Kidney (tissue), 22 donors: ENCODE data around the gene BRD1. TPM values are rescaled to one million over a fixed set of nuclear protein-coding genes. Genes with fewer than 3 reads are reported as not detected.

ENCODE experiments used
- DNase-seq, 5 donors: peaks; one replicate each; pipeline ENCODE4 v3.0.0-alpha.2; 2013 to 2020
- FAIRE-seq: peaks from 2 replicates; lab custom pipeline; 2012; peaks lifted over from hg19 to GRCh38; lab: Jason Lieb, UNC
- H3K27ac ChIP-seq, 2 donors: one replicate each; pipeline ENCODE4 v1.7.0; 2013; ENCODE audit warnings: low read depth in 2 of 2, low read length in 2 of 2, inconsistent platforms in 1 of 2
- H3K27me3 ChIP-seq: one replicate; pipeline ENCODE4 v1.7.1; 2013; ENCODE audit warnings: low read length, inconsistent platforms; ENCODE audit not compliant: control insufficient read depth, insufficient read depth
- H3K36me3 ChIP-seq, 3 donors: one replicate each; pipeline versions ENCODE4 v1.7.0 to v1.7.1; 2013; ENCODE audit warnings: low read length in 3 of 3, control low read depth in 1 of 3, inconsistent platforms in 1 of 3; ENCODE audit not compliant: insufficient read depth in 3 of 3, control insufficient read depth in 2 of 3
- H3K4me1 ChIP-seq, 3 donors: one replicate each; pipeline versions ENCODE4 v1.7.0 to v1.7.1; 2013; ENCODE audit warnings: low read length in 3 of 3, inconsistent platforms in 1 of 3, low read depth in 1 of 3; ENCODE audit not compliant: control insufficient read depth in 2 of 3, insufficient read depth in 2 of 3
- H3K4me3 ChIP-seq, 3 donors: one replicate each; pipeline versions ENCODE4 v1.7.0 to v1.8.1; 2013; ENCODE audit warnings: low read length in 3 of 3, control low read depth in 1 of 3, inconsistent platforms in 1 of 3
- H3K9ac ChIP-seq, 3 donors: one replicate each; pipeline versions ENCODE4 v1.7.0 to v1.7.1; 2013; ENCODE audit warnings: low read length in 3 of 3, control low read depth in 1 of 3, inconsistent platforms in 1 of 3
- H3K9me3 ChIP-seq, 3 donors: one replicate each; pipeline versions ENCODE4 v1.7.0 to v1.7.1; 2013; ENCODE audit warnings: low read length in 3 of 3, control low read depth in 1 of 3, inconsistent platforms in 1 of 3; ENCODE audit not compliant: control insufficient read depth in 2 of 3, insufficient read depth in 1 of 3
- intact Hi-C: fragments of 100-400 bp; cut with DNase I; formaldehyde crosslinking; loops from one replicate; pipeline ENCODE4 v1.11.1; 2022
- long read RNA-seq, 10 donors: library from polyadenylated mRNA in 1 of 10; unstranded in 1 of 10; transcript quantifications; one replicate each; pipeline ENCODE4 v2.0.0 and lab custom pipeline, GENCODE V29; 2021 to 2026
- polyA plus RNA-seq: library from polyadenylated mRNA; stranded (reverse); fragments of 350-450 nt; fragmentation: Illumina TruSeq; extraction: RNeasy Lipid Tissue Mini Kit (QIAGEN cat#74804); gene quantifications from one replicate; pipeline ENCODE4 v1.2.3, GENCODE V29; 2014; ENCODE audit warnings: low read depth, low replicate concordance; ENCODE audit not compliant: insufficient read depth
- total RNA-seq: library from RNA; stranded (reverse); fragmentation: NEBNext Ultra II Directional; extraction: Animal tissue kit (Norgen Biotek cat#: 25700); gene quantifications from one replicate; pipeline ENCODE4 v1.2.1, GENCODE V29; 2021
- TF ChIP-seq, protein P1 (sequence below): IDR thresholded peaks from 3 replicates; pipeline ENCODE4 v1.5.1; 2012; ENCODE audit warnings: mild to moderate bottlenecking, moderate library complexity, borderline replicate concordance; ENCODE audit not compliant: insufficient read depth; ENCODE audit errors: extremely low read depth
- donor health status: control.
- donor health status: control.
- donor health status: control.
- donor health status: control.
- donor health status: control.
- donor health status: DM: yes; HTN: yes; CAD: no.
- donor health status: Normal renal cell carcinoma (clear cell type).

BRD1 gene
- total RNA-seq (40.5 TPM), polyA plus RNA-seq (8.1 TPM)
- long read RNA-seq, donor 1, full-length matches to known transcripts, result 2 of 2 reads
- long read RNA-seq, donor 1, partial matches to known transcripts, result 0 of 2 reads
- long read RNA-seq, donor 1, other reads (novel, unspliced or antisense), result 0 of 2 reads
- long read RNA-seq, donor 2, partial matches to known transcripts, result 5 of 6 reads
- long read RNA-seq, donor 2, other reads (novel, unspliced or antisense), result 0 of 6 reads
- long read RNA-seq, donor 3, partial matches to known transcripts, result 5 of 5 reads
- long read RNA-seq, donor 3, other reads (novel, unspliced or antisense), result 0 of 5 reads
- long read RNA-seq, donor 4, result 0 reads
- long read RNA-seq, donor 5, result 0 reads
- long read RNA-seq, donor 6, result 0 reads
- long read RNA-seq, donor 7, partial matches to known transcripts, result 14 of 32 reads
- long read RNA-seq, donor 7, other reads (novel, unspliced or antisense), result 18 of 32 reads
- long read RNA-seq, donor 8, partial matches to known transcripts, result 7 of 7 reads
- long read RNA-seq, donor 8, other reads (novel, unspliced or antisense), result 0 of 7 reads
- long read RNA-seq, donor 9, result 0 reads
- long read RNA-seq, donor 10, full-length matches to known transcripts, result 1 of 1 reads
- long read RNA-seq, donor 10, partial matches to known transcripts, result 0 of 1 reads
- long read RNA-seq, donor 10, other reads (novel, unspliced or antisense), result 0 of 1 reads

DNA sequence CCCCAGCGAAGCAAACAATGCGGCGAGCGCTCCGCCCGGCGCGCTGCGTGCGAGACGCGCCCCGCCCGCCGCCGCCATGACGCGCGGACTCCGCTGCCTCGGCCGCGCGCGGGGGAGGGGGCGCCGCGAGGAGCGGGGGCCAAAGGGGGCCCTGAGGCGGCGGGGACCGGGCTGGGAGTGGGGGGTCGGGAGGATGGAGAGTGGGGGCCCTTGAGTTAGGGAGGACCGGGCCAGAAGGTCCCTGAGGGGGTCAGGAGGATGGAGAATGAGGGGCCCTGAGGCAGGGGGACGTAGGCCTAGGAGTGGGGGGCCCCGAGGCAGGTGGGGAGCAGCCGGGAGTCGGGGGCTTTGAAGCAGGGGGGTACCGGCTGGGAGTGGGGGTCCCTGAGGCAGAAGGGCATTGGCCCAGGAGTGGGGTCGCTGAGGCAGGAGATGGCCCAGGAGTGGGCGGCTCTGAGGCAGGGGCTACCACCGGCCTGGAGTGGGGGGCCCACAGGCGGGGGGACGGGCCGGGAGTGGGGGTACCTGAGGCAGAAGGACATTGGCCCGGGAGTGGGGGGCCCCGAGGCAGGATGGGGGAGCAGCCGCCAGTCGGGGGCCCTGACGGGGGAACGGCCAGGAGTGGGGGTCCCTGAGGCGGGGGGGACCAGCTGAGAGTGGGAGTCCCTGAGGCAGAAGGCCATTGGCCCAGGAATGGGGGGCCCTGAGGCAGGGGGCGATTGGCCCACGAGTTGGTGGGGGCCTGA lies at the start of gene BRD1:
Gene BRD1, minus strand, starts transcription at position 21 of the 746 bp plus-strand sequence. CDS start 3,556 bp downstream, outside the sequence.
- Histone ChIP-seq H3K4me1 (peaks cover 0 to 24% (median 9%) of the 10 kb centered on the region in 3 donors), H3K4me3 (peak within 1 kb of the TSS; percentile 36 to 72 (median 53)), H3K27me3 (no peaks in the 10 kb centered on the region), H3K27ac (peak within 1 kb of the TSS; percentile 55 to 63), H3K9ac (peak within 1 kb of the TSS in 2 of 3 donors; percentile 50 to 80), H3K9me3 (peaks cover 0 to 16% (median 0%) of the 10 kb centered on the region in 3 donors), H3K36me3 (peaks cover 4 to 17% (median 7%) of the 10 kb centered on the region in 3 donors)
- no peak for FAIRE-seq
- TF ChIP-seq, protein P1, sequence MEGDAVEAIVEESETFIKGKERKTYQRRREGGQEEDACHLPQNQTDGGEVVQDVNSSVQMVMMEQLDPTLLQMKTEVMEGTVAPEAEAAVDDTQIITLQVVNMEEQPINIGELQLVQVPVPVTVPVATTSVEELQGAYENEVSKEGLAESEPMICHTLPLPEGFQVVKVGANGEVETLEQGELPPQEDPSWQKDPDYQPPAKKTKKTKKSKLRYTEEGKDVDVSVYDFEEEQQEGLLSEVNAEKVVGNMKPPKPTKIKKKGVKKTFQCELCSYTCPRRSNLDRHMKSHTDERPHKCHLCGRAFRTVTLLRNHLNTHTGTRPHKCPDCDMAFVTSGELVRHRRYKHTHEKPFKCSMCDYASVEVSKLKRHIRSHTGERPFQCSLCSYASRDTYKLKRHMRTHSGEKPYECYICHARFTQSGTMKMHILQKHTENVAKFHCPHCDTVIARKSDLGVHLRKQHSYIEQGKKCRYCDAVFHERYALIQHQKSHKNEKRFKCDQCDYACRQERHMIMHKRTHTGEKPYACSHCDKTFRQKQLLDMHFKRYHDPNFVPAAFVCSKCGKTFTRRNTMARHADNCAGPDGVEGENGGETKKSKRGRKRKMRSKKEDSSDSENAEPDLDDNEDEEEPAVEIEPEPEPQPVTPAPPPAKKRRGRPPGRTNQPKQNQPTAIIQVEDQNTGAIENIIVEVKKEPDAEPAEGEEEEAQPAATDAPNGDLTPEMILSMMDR, result no peak
- intact Hi-C loops, result no loop called here
- peak; percentile 48 to 86 (median 79) for DNase-seq

DNA sequence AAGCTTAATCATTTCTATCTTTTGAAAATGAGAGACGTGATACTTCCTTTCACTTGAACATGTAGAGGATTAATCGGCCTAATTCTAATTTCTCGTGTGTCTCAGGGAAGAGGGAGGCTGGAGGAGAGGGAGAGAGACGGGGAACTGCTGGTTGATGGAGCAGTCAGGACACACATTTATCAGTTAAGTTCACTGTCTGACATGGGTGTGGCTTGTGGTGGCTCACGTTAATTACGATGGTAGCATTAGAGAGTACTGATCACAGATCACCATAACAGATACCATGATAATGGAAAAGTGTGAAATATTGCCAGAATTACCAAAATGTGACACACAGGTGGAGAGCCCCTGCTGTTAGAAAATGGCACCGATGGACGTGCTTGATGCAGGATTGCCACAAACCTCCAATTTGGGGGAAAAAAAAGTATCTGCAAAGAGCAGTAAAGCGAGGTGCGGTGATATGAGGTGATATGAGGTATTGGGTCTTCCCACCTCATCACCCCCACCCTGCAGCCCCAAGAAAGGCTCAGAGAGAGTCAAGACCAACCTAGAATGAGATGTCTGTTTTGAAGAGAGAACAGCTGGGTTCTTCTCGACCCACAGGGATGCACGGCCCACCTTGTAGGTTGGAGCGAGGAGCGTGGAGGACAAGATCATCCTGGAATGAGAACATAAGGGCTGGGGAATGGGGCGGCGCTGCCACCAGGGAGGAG lies 45.7 kb upstream of the BRD1 start:
- Histone ChIP-seq H3K4me3 (no peak overlapping the region), H3K4me1 (no peaks in the 10 kb centered on the region), H3K36me3 (peaks cover 0 to 3% (median 0%) of the 10 kb centered on the region in 3 donors), H3K27me3 (no peaks in the 10 kb centered on the region), H3K9me3 (peaks cover 0 to 12% (median 4%) of the 10 kb centered on the region in 3 donors), H3K9ac (no peak overlapping the region), H3K27ac (no peak overlapping the region)
- DNase-seq (no peak), FAIRE-seq (no peak)
- intact Hi-C loops, result no loop called here
- TF ChIP-seq, protein P1, result no peak

DNA sequence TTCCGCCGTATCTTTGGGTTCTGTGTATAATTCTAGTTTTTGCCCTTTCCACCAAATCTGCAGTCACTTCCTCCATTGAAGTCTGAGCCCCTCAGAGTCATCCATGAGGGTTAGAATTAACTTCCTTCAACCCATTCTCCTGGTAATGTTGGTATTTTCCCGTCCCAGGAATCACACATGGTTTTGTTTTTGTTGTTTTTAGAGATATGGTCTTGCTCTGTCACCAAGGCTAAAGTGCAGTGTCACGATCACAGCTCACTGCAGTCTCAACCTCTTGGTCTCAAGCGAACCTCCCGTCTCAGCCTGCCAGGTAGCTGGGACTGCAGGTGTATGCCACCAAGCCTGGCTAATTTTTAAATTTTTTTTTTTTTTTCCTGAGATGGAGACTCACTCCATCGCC lies 44.7 kb upstream of the BRD1 start:
- no peaks in the 10 kb centered on the region for H3K4me1 ChIP-seq
- TF ChIP-seq, protein P1, result no peak
- no peak overlapping the region for H3K4me3 ChIP-seq
- no peak for DNase-seq
- H3K9ac ChIP-seq, result no peak overlapping the region
- no peaks in the 10 kb centered on the region for H3K27me3 ChIP-seq
- intact Hi-C loops, result no loop called here
- peaks cover 0 to 3% (median 0%) of the 10 kb centered on the region in 3 donors for H3K36me3 ChIP-seq
- no peak for FAIRE-seq
- no peak overlapping the region for H3K27ac ChIP-seq
- peaks cover 0 to 12% (median 4%) of the 10 kb centered on the region in 3 donors for H3K9me3 ChIP-seq
